Measurements from ENCODE around the gene GATAD1. TPM values are rescaled to one million over a fixed set of nuclear protein-coding genes. Genes with fewer than 3 reads are reported as not detected.

Gene GATAD1
- total RNA-seq, 1 experiment from 2014 or later = 15.8 TPM

GRCh38 chr7:92503767-92504166 is 56.5 kb downstream of the GATAD1 start:
- BruUV-seq (replicated peaks) = no TSS peak
- H3K4me2 ChIP-seq (ENCODE audit: low read length) = no peak overlapping the region
- peaks cover under 1% of the 10 kb centered on the region; the same call in 1 of the 2 replicates for H3K36me3 ChIP-seq (ENCODE audit: low read depth, low read length)
- DNase-seq (no peak), ATAC-seq (no peak)
- ChIA-PET POLR2A (ENCODE audit: unreplicated experiment) (no interaction called here), CTCF (no interaction called here)
- TF ChIP-seq CTCF (conservative IDR thresholded peaks at IDR 0.05; ENCODE audit: low read depth, low read length) (no peak), EZH2phosphoT487 (IDR thresholded peaks at IDR 0.05; ENCODE audit: borderline replicate concordance, low read length) (no peak), EZH2 (IDR thresholded peaks at IDR 0.05; ENCODE audit: low read length, unreplicated experiment) (no peak)
- no peak overlapping the region for H3K9ac ChIP-seq (ENCODE audit: low read length)
- H3K4me1 ChIP-seq (ENCODE audit: insufficient read depth, low read length) = no peaks in the 10 kb centered on the region
- H3K79me2 ChIP-seq (ENCODE audit: low read length) = no peaks in the 10 kb centered on the region
- H3K27ac ChIP-seq (ENCODE audit: low read length) = no peak overlapping the region
- no peak overlapping the region for H3K4me3 ChIP-seq (ENCODE audit: low read length)
- H3K27me3 ChIP-seq (ENCODE audit: low read length) = no peaks in the 10 kb centered on the region
- no peaks in the 10 kb centered on the region for H3K9me3 ChIP-seq (ENCODE audit: low read length)
- intact Hi-C loops (cut with micrococcal nuclease) = no loop called here
- no peaks in the 10 kb centered on the region for H3K9me2 ChIP-seq (replicated peaks; ENCODE audit: low read length)
- H2AFZ ChIP-seq (ENCODE audit: low read length) = no peak overlapping the region
- no peaks in the 10 kb centered on the region for H4K20me1 ChIP-seq (ENCODE audit: low read length)
- H3F3A ChIP-seq (ENCODE audit: low read length, unreplicated experiment) = no peaks in the 10 kb centered on the region

DNA sequence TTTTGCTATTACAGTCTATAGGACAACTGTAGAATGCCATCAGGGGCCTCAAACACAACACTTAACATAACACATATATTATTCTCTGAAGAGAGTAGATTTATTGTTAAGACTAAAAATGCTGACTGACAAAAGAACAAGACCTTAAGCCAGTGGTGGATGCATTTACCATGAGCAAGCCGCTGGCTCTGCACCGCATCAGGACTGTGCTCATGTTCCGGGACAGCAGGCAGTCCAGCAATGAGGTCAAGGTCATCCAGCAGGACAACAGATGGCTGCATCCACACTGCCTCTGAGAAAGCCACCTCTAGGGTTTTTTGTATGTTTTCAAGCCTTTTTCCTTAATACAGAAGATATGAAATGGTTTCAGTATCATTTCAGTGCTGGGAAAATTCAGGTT is 57.3 kb downstream of the GATAD1 start:
- POLR2A ChIA-PET (ENCODE audit: unreplicated experiment) = no interaction called here
- intact Hi-C loops (cut with micrococcal nuclease) = no loop called here
- no peak overlapping the region for H3K27ac ChIP-seq (ENCODE audit: low read length)
- no peaks in the 10 kb centered on the region for H3K79me2 ChIP-seq (ENCODE audit: low read length)
- no peak overlapping the region for H2AFZ ChIP-seq (ENCODE audit: low read length)
- ATAC-seq (no peak), DNase-seq (no peak)
- H3F3A ChIP-seq (ENCODE audit: low read length, unreplicated experiment) = no peaks in the 10 kb centered on the region
- H3K4me2 ChIP-seq (ENCODE audit: low read length) = no peak overlapping the region
- no peaks in the 10 kb centered on the region for H3K9me3 ChIP-seq (ENCODE audit: low read length)
- H3K9ac ChIP-seq (ENCODE audit: low read length) = no peak overlapping the region
- no peaks in the 10 kb centered on the region for H3K4me1 ChIP-seq (ENCODE audit: insufficient read depth, low read length)
- H3K36me3 ChIP-seq (ENCODE audit: low read depth, low read length) = peaks cover 3% of the 10 kb centered on the region; the same call in 1 of the 2 replicates
- no peak overlapping the region for H3K4me3 ChIP-seq (ENCODE audit: low read length)
- no peaks in the 10 kb centered on the region for H3K27me3 ChIP-seq (ENCODE audit: low read length)
- H4K20me1 ChIP-seq (ENCODE audit: low read length) = no peaks in the 10 kb centered on the region
- CTCF ChIA-PET = no interaction called here
- no TSS peak for BruUV-seq (replicated peaks)
- no peaks in the 10 kb centered on the region for H3K9me2 ChIP-seq (replicated peaks; ENCODE audit: low read length)
- TF ChIP-seq EZH2 (IDR thresholded peaks at IDR 0.05; ENCODE audit: low read length, unreplicated experiment) = no peak
- TF ChIP-seq EZH2phosphoT487 (IDR thresholded peaks at IDR 0.05; ENCODE audit: borderline replicate concordance, low read length) = no peak
- no peak for TF ChIP-seq CTCF (conservative IDR thresholded peaks at IDR 0.05; ENCODE audit: low read depth, low read length)

DNA sequence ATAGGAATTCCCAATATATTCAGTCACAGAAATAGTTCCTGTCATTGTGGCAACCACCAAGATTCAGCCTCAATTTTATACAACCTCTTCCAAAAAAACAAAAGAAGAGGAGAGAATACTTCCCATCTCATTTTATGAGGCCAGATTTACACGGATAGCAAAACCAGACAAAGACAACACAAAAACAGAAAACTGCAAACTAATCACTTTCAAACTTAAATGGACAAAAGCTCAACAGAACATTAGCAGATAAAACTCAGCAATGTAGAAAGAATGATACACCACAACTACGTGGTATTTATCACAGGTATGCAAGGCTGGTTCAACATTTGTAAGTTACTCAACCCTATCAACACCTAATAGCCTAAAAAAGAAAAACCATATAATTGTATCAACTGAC is 59.1 kb downstream of the GATAD1 start:
- no TSS peak for BruUV-seq (replicated peaks)

More for the DNA sequence above, 59.1 kb downstream of the GATAD1 start:
- H3K27me3 ChIP-seq (ENCODE audit: low read length) = no peaks in the 10 kb centered on the region
- H3K79me2 ChIP-seq (ENCODE audit: low read length) = no peaks in the 10 kb centered on the region
- H3K9me2 ChIP-seq (replicated peaks; ENCODE audit: low read length) = no peaks in the 10 kb centered on the region
- H3F3A ChIP-seq (ENCODE audit: low read length, unreplicated experiment) = no peaks in the 10 kb centered on the region
- no peak overlapping the region for H3K4me2 ChIP-seq (ENCODE audit: low read length)
- H3K9me3 ChIP-seq (ENCODE audit: low read length) = no peaks in the 10 kb centered on the region
- no peak for DNase-seq
- no peaks in the 10 kb centered on the region for H3K4me1 ChIP-seq (ENCODE audit: insufficient read depth, low read length)
- no peak overlapping the region for H2AFZ ChIP-seq (ENCODE audit: low read length)
- no peak overlapping the region for H3K9ac ChIP-seq (ENCODE audit: low read length)
- no peak overlapping the region for H3K27ac ChIP-seq (ENCODE audit: low read length)
- no peak for ATAC-seq
- no peaks in the 10 kb centered on the region for H4K20me1 ChIP-seq (ENCODE audit: low read length)
- intact Hi-C loops (cut with micrococcal nuclease) = no loop called here
- no peak for TF ChIP-seq EZH2 (IDR thresholded peaks at IDR 0.05; ENCODE audit: low read length, unreplicated experiment)
- no peak for TF ChIP-seq EZH2phosphoT487 (IDR thresholded peaks at IDR 0.05; ENCODE audit: borderline replicate concordance, low read length)
- no peak for TF ChIP-seq CTCF (conservative IDR thresholded peaks at IDR 0.05; ENCODE audit: low read depth, low read length)
- ChIA-PET POLR2A (ENCODE audit: unreplicated experiment) (no interaction called here), CTCF (no interaction called here)
- peaks cover 3% of the 10 kb centered on the region; the same call in 1 of the 2 replicates for H3K36me3 ChIP-seq (ENCODE audit: low read depth, low read length)
- H3K4me3 ChIP-seq (ENCODE audit: low read length) = no peak overlapping the region
